Measurements from ENCODE around the gene METTL22.

METTL22 gene

GRCh38 chr16:8589900-8590688 lies 31.4 kb upstream of the METTL22 start, which contains the start of gene TMEM114:
Gene TMEM114, minus strand, starts transcription at chr16:8590511. Its CDS starts 673 bp downstream, at chr16:8589838.
- TF ChIP-seq CTCF (IDR thresholded peaks at IDR 0.05; ENCODE audit: insufficient read depth, low read length, poor library complexity, severe bottlenecking) (no peak), EZH2phosphoT487 (conservative IDR thresholded peaks at IDR 0.05; ENCODE audit: low read length) (no peak)
- no peak within 1 kb of the TSS for H3K4me3 ChIP-seq (ENCODE audit: insufficient read depth, low read length, poor library complexity, severe bottlenecking)
- no peak within 1 kb of the TSS for H2AFZ ChIP-seq (ENCODE audit: low read depth, low read length, severe bottlenecking)
- no peaks in the 10 kb centered on the region for H4K20me1 ChIP-seq (ENCODE audit: low read depth, low read length)
- no peak within 1 kb of the TSS for H3K9ac ChIP-seq (ENCODE audit: low read length)
- no peaks in the 10 kb centered on the region for H3F3A ChIP-seq (ENCODE audit: insufficient read depth)
- no peaks in the 10 kb centered on the region for H3K36me3 ChIP-seq (ENCODE audit: low read length)
- H3K27ac ChIP-seq (ENCODE audit: low read depth, low read length), result no peak within 1 kb of the TSS
- no peaks in the 10 kb centered on the region for H3K9me2 ChIP-seq (replicated peaks; ENCODE audit: insufficient read depth, low read length)
- H3K27me3 ChIP-seq (ENCODE audit: low read length), result no peaks in the 10 kb centered on the region
- no peaks in the 10 kb centered on the region for H3K79me2 ChIP-seq (ENCODE audit: insufficient read depth, low read length)
- no peak within 1 kb of the TSS for H3K4me2 ChIP-seq (ENCODE audit: low read depth, low read length, poor library complexity, severe bottlenecking)
- H3K9me3 ChIP-seq (ENCODE audit: insufficient read depth, low read length), result no peaks in the 10 kb centered on the region

- H3K4me2 ChIP-seq (ENCODE audit: low read depth, low read length, poor library complexity, severe bottlenecking), result no peak overlapping the region
- no peaks in the 10 kb centered on the region for H3K27me3 ChIP-seq (ENCODE audit: low read length)
- no peaks in the 10 kb centered on the region for H3K79me2 ChIP-seq (ENCODE audit: insufficient read depth, low read length)
- H3K9me3 ChIP-seq (ENCODE audit: insufficient read depth, low read length), result no peaks in the 10 kb centered on the region
- H3K4me3 ChIP-seq (ENCODE audit: insufficient read depth, low read length, poor library complexity, severe bottlenecking), result no peak overlapping the region
- no peak overlapping the region for H3K27ac ChIP-seq (ENCODE audit: low read depth, low read length)
- H2AFZ ChIP-seq (ENCODE audit: low read depth, low read length, severe bottlenecking), result no peak overlapping the region
- no peak for TF ChIP-seq EZH2phosphoT487 (conservative IDR thresholded peaks at IDR 0.05; ENCODE audit: low read length)
- no peak for TF ChIP-seq CTCF (IDR thresholded peaks at IDR 0.05; ENCODE audit: insufficient read depth, low read length, poor library complexity, severe bottlenecking)
- H3F3A ChIP-seq (ENCODE audit: insufficient read depth), result no peaks in the 10 kb centered on the region
- H3K9ac ChIP-seq (ENCODE audit: low read length), result no peak overlapping the region
- H3K36me3 ChIP-seq (ENCODE audit: low read length), result no peaks in the 10 kb centered on the region
- no peaks in the 10 kb centered on the region for H3K9me2 ChIP-seq (replicated peaks; ENCODE audit: insufficient read depth, low read length)
- no peaks in the 10 kb centered on the region for H4K20me1 ChIP-seq (ENCODE audit: low read depth, low read length)
Observed at GRCh38 chr16:8590811-8591210, 30.7 kb upstream of the METTL22 start.

GRCh38 chr16:8591451-8591850 lies 30.0 kb upstream of the METTL22 start:
- no peaks in the 10 kb centered on the region for H3K9me2 ChIP-seq (replicated peaks; ENCODE audit: insufficient read depth, low read length)
- H3F3A ChIP-seq (ENCODE audit: insufficient read depth), result no peaks in the 10 kb centered on the region
- H3K9ac ChIP-seq (ENCODE audit: low read length), result no peak overlapping the region
- H3K36me3 ChIP-seq (ENCODE audit: low read length), result no peaks in the 10 kb centered on the region
- no peaks in the 10 kb centered on the region for H4K20me1 ChIP-seq (ENCODE audit: low read depth, low read length)
- H3K27ac ChIP-seq (ENCODE audit: low read depth, low read length), result no peak overlapping the region
- no peak overlapping the region for H3K4me3 ChIP-seq (ENCODE audit: insufficient read depth, low read length, poor library complexity, severe bottlenecking)
- H2AFZ ChIP-seq (ENCODE audit: low read depth, low read length, severe bottlenecking), result no peak overlapping the region
- H3K27me3 ChIP-seq (ENCODE audit: low read length), result no peaks in the 10 kb centered on the region
- no peak overlapping the region for H3K4me2 ChIP-seq (ENCODE audit: low read depth, low read length, poor library complexity, severe bottlenecking)
- no peaks in the 10 kb centered on the region for H3K79me2 ChIP-seq (ENCODE audit: insufficient read depth, low read length)
- no peak for TF ChIP-seq EZH2phosphoT487 (conservative IDR thresholded peaks at IDR 0.05; ENCODE audit: low read length)
- TF ChIP-seq CTCF (IDR thresholded peaks at IDR 0.05; ENCODE audit: insufficient read depth, low read length, poor library complexity, severe bottlenecking), result no peak
- no peaks in the 10 kb centered on the region for H3K9me3 ChIP-seq (ENCODE audit: insufficient read depth, low read length)
